KMS-11 (cell line): Measurements from ENCODE around the gene SCYGR3.

Experiments used
- H2AFZ ChIP-seq: fragments of 200-600 bp; sonication (generic); 2 replicates; pipeline ENCODE4 v1.6.1; 2016; ENCODE audit warnings: antibody characterized with exemption, mixed run types, low read depth
- H3K27ac ChIP-seq: fragments of 200-600 bp; sonication (generic); 2 replicates; pipeline ENCODE4 v1.6.1; 2016; ENCODE audit warnings: mild to moderate bottlenecking, mixed run types
- H3K27me3 ChIP-seq: fragments of 200-600 bp; sonication (generic); 2 replicates; pipeline ENCODE4 v1.6.1; 2017; ENCODE audit warnings: mild to moderate bottlenecking, low read depth, mixed run types, moderate library complexity; ENCODE audit not compliant: insufficient read depth
- H3K36me3 ChIP-seq: fragments of 200-600 bp; sonication (generic); 2 replicates; pipeline ENCODE4 v1.6.1; 2017; ENCODE audit warnings: mild to moderate bottlenecking, mixed run types; ENCODE audit not compliant: insufficient read depth
- H3K4me1 ChIP-seq: fragments of 200-600 bp; sonication (generic); 2 replicates; pipeline ENCODE4 v1.6.1; 2016; ENCODE audit warnings: mild to moderate bottlenecking, low read depth, mixed run types; ENCODE audit not compliant: poor library complexity, severe bottlenecking
- H3K4me2 ChIP-seq: fragments of 200-600 bp; sonication (generic); 2 replicates; pipeline ENCODE4 v1.7.0; 2016; ENCODE audit warnings: mild to moderate bottlenecking, mixed run types
- H3K4me3 ChIP-seq: fragments of 200-600 bp; sonication (generic); IDR thresholded peaks from 2 replicates; pipeline ENCODE4 v1.6.1; 2017; ENCODE audit warnings: low read depth, low read length, mixed read lengths; ENCODE audit not compliant: insufficient read depth
- H3K79me2 ChIP-seq: fragments of 200-600 bp; sonication (generic); 2 replicates; pipeline ENCODE4 v1.6.1; 2016; ENCODE audit warnings: low read depth, mixed run types; ENCODE audit not compliant: insufficient read depth
- H3K9ac ChIP-seq: fragments of 200-600 bp; sonication (generic); 2 replicates; pipeline ENCODE4 v1.6.1; 2016; ENCODE audit warnings: mild to moderate bottlenecking, mixed run types
- H4K20me1 ChIP-seq: fragments of 200-600 bp; sonication (generic); 2 replicates; pipeline ENCODE4 v1.6.1; 2016; ENCODE audit warnings: mild to moderate bottlenecking, mixed run types; ENCODE audit not compliant: insufficient read depth
- TF ChIP-seq, protein P1 (sequence below): fragments of 200-600 bp; sonication (generic); conservative IDR thresholded peaks from 2 replicates; pipeline ENCODE4 v1.6.1; 2017; ENCODE audit warnings: low read depth, mild to moderate bottlenecking, antibody characterized with exemption, low read length, moderate library complexity, mixed read lengths

Gene SCYGR3

GRCh38 chr2:227610123-227610522 is 4.5 kb downstream of the SCYGR3 start:
- H3K9ac ChIP-seq = no peak overlapping the region
- no peaks in the 10 kb centered on the region for H3K27me3 ChIP-seq
- H3K36me3 ChIP-seq = no peaks in the 10 kb centered on the region
- TF ChIP-seq, protein P1, sequence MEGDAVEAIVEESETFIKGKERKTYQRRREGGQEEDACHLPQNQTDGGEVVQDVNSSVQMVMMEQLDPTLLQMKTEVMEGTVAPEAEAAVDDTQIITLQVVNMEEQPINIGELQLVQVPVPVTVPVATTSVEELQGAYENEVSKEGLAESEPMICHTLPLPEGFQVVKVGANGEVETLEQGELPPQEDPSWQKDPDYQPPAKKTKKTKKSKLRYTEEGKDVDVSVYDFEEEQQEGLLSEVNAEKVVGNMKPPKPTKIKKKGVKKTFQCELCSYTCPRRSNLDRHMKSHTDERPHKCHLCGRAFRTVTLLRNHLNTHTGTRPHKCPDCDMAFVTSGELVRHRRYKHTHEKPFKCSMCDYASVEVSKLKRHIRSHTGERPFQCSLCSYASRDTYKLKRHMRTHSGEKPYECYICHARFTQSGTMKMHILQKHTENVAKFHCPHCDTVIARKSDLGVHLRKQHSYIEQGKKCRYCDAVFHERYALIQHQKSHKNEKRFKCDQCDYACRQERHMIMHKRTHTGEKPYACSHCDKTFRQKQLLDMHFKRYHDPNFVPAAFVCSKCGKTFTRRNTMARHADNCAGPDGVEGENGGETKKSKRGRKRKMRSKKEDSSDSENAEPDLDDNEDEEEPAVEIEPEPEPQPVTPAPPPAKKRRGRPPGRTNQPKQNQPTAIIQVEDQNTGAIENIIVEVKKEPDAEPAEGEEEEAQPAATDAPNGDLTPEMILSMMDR = no peak
- no peak overlapping the region for H3K4me2 ChIP-seq
- no peaks in the 10 kb centered on the region for H3K79me2 ChIP-seq
- no peak overlapping the region for H3K4me3 ChIP-seq
- peaks cover 22% of the 10 kb centered on the region for H3K4me1 ChIP-seq
- H3K27ac ChIP-seq = no peak overlapping the region
- H4K20me1 ChIP-seq = no peaks in the 10 kb centered on the region
- no peak overlapping the region for H2AFZ ChIP-seq

DNA sequence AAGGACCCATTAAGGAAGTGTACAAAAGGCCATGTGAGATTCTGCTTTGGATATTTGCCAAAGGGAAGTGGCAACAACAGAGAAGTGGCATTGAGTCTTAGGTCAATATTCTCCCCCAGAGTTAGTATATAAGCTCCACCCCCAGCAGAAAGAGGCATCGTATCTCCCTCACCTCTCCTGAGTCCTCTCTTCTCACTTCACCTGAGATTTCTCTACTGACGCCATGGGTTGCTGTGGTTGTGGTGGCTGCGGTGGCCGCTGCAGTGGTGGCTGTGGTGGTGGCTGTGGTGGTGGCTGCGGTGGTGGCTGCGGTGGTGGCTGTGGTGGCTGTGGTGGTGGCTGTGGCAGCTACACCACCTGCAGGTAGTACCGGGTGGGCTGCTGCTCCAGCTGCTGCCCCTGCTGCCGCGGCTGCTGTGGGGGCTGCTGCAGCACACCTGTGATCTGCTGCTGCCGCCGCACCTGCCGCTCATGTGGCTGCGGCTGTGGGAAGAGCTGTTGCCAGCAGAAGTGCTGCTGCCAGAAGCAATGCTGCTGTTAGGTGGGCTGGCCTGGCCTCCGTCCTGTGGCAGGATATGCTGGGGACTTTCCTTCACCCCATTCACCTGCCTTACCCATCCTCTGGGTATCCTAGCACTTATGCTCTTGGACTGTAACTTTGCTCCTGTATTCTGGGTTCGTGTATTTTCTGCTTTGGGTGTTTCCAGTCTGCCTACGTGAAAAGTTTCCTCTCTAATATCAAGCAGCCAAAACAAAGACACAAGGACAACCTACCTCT is 5.9 kb downstream of the SCYGR3 start:
- TF ChIP-seq, protein P1 = no peak
- H3K9ac ChIP-seq = no peak overlapping the region
- H3K27ac ChIP-seq = no peak overlapping the region
- no peaks in the 10 kb centered on the region for H4K20me1 ChIP-seq
- no peak overlapping the region for H3K4me3 ChIP-seq
- H3K27me3 ChIP-seq = no peaks in the 10 kb centered on the region
- H3K79me2 ChIP-seq = no peaks in the 10 kb centered on the region
- no peaks in the 10 kb centered on the region for H3K36me3 ChIP-seq
- H3K4me2 ChIP-seq = no peak overlapping the region
- no peak overlapping the region for H2AFZ ChIP-seq
- peaks cover 22% of the 10 kb centered on the region for H3K4me1 ChIP-seq

DNA sequence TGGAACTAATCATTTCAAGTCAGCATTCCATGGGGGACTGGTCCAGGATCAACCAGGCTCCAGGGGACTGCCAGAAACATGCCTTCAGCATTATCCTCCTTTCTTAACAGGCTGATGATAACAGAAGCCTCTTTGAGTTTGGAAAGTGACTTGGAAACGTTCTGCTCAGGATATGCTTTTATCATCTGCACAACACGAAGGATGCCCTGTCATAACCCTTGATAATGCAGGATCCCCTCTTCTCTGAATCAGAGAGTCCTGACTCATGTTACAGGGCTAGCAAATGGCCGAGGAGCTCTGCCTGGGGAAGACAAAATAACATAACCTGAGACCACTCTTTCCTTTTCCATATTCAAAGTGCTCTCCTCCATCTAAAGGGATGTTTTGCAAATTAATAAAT is 6.7 kb downstream of the SCYGR3 start:
- Histone ChIP-seq H4K20me1 (no peaks in the 10 kb centered on the region), H3K4me3 (no peak overlapping the region), H3K9ac (no peak overlapping the region), H3K4me1 (peaks cover 16% of the 10 kb centered on the region), H2AFZ (no peak overlapping the region), H3K27ac (no peak overlapping the region), H3K27me3 (no peaks in the 10 kb centered on the region), H3K79me2 (no peaks in the 10 kb centered on the region), H3K36me3 (no peaks in the 10 kb centered on the region), H3K4me2 (no peak overlapping the region)
- TF ChIP-seq, protein P1 = no peak

GRCh38 chr2:227606476-227606875 is 8.2 kb downstream of the SCYGR3 start:
- H3K4me3 ChIP-seq = no peak overlapping the region
- H3K4me2 ChIP-seq = no peak overlapping the region

More at GRCh38 chr2:227606476-227606875, 8.2 kb downstream of the SCYGR3 start:
- Histone ChIP-seq H3K4me1 (peaks cover 16% of the 10 kb centered on the region), H2AFZ (no peak overlapping the region), H3K36me3 (no peaks in the 10 kb centered on the region), H4K20me1 (no peaks in the 10 kb centered on the region), H3K79me2 (no peaks in the 10 kb centered on the region), H3K27ac (no peak overlapping the region), H3K9ac (no peak overlapping the region), H3K27me3 (no peaks in the 10 kb centered on the region)
- TF ChIP-seq, protein P1 = no peak
